Breast epithelium (tissue), 4 donors: ENCODE data around the gene OR6B1. TPM values are rescaled to one million over a fixed set of nuclear protein-coding genes. Genes with fewer than 3 reads are reported as not detected.

Experiments used
- DNase-seq, 2 donors: peaks; one replicate each; pipeline ENCODE4 v3.0.0-alpha.2; 2019; ENCODE audit warnings: low spot score in 2 of 2
- H3K27ac ChIP-seq, 2 donors: fragments of 200-600 bp; sonication (generic) in 1 of 2; one replicate each; pipeline ENCODE4 v1.5.1; 2016 to 2019; ENCODE audit warnings: mild to moderate bottlenecking in 1 of 2
- H3K27me3 ChIP-seq, 2 donors: fragments of 200-600 bp; sonication (generic) in 1 of 2; one replicate each; pipeline versions ENCODE4 v1.5.1 to v1.6.0; 2017 to 2019; ENCODE audit warnings: control low read depth in 1 of 2, mild to moderate bottlenecking in 1 of 2
- H3K36me3 ChIP-seq: fragments of 200-600 bp; one replicate; pipeline ENCODE4 v1.5.1; 2019
- H3K4me1 ChIP-seq, 2 donors: fragments of 200-600 bp; sonication (generic); one replicate each; pipeline ENCODE4 v1.5.1; 2016 to 2019; ENCODE audit warnings: control low read depth in 1 of 2
- H3K4me3 ChIP-seq, 3 donors: fragments of 200-600 bp; sonication (generic); 1 replicate in 2 of 3; 2 replicates in 1 of 3; pipeline ENCODE4 v1.5.1; 2016 to 2019; ENCODE audit warnings: mild to moderate bottlenecking in 3 of 3, moderate library complexity in 2 of 3
- H3K9me3 ChIP-seq, 2 donors: fragments of 200-600 bp; sonication (generic) in 1 of 2; one replicate each; pipeline ENCODE4 v1.5.1; 2016 to 2019; ENCODE audit warnings: control low read depth in 1 of 2
- CTCF ChIP-seq, 3 donors: fragments of 450-650 bp; IDR thresholded peaks; one replicate each; pipeline ENCODE4 v1.5.1; 2016 to 2017; ENCODE audit warnings: antibody characterized with exemption in 3 of 3, mild to moderate bottlenecking in 3 of 3, moderate library complexity in 3 of 3
- POLR2A ChIP-seq: fragments of 450-650 bp; IDR thresholded peaks from one replicate; pipeline ENCODE4 v1.6.1; 2016; ENCODE audit warnings: antibody characterized with exemption, mild to moderate bottlenecking, moderate library complexity
- POLR2AphosphoS5 ChIP-seq, 3 donors: sonication (generic); formaldehyde crosslinking; IDR thresholded peaks; one replicate each; pipeline ENCODE4 v1.6.1; 2017; ENCODE audit warnings: antibody characterized with exemption in 3 of 3
- intact Hi-C: fragments of 100-400 bp; cut with DNase I; formaldehyde crosslinking; loops from one replicate; pipeline ENCODE4 v1.15.1; 2023; ENCODE audit warnings: low total_unique reads
- total RNA-seq, 3 donors: library from RNA; depleted of rRNA; stranded (reverse); fragments of >200 nt; gene quantifications; one replicate each; pipeline ENCODE4 v1.1.0, GENCODE V29; 2016

The OR6B1 gene
- total RNA-seq, 3 donors from 2014 or later, result not detected

GRCh38 chr7:143975617-143976016 lies 24.5 kb upstream of the OR6B1 start:
- Histone ChIP-seq H3K36me3 (no peaks in the 10 kb centered on the region), H3K27ac (no peak overlapping the region), H3K9me3 (no peaks in the 10 kb centered on the region), H3K27me3 (no peaks in the 10 kb centered on the region), H3K4me3 (no peak overlapping the region), H3K4me1 (no peaks in the 10 kb centered on the region)
- TF ChIP-seq CTCF (IDR thresholded peaks at IDR 0.05), result no peak
- TF ChIP-seq POLR2AphosphoS5 (IDR thresholded peaks at IDR 0.05), result no peak
- TF ChIP-seq POLR2A, result no peak
- intact Hi-C loops, result no loop called here
- no peak for DNase-seq

- Histone ChIP-seq H3K36me3 (no peaks in the 10 kb centered on the region), H3K4me1 (no peaks in the 10 kb centered on the region), H3K9me3 (no peaks in the 10 kb centered on the region), H3K4me3 (no peak overlapping the region), H3K27me3 (no peaks in the 10 kb centered on the region), H3K27ac (no peak overlapping the region)
- TF ChIP-seq POLR2AphosphoS5 (IDR thresholded peaks at IDR 0.05) (no peak), POLR2A (no peak), CTCF (IDR thresholded peaks at IDR 0.05) (no peak)
- intact Hi-C loops, result no loop called here
- DNase-seq, result no peak
Measured at GRCh38 chr7:143978585-143978984, 21.5 kb upstream of the OR6B1 start.

DNA sequence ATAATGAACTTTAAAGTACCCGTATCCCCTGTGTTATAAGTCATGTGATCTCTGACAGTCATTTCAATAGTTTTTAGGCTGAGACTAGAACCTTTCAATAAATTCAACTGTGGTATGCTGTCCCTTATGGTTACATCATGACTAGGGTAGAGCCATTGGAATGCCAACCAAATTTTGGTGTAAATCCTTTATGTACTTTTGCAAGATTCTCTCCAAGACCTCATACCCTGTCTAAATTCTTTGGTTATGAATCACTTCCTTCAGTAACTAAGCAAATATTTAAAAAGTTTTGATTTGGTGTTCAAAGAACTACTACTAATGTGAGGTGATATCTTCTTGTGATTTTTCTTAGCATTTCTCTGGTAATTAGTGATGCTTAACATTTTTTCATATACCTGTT lies 20.8 kb upstream of the OR6B1 start:
- TF ChIP-seq POLR2AphosphoS5 (IDR thresholded peaks at IDR 0.05), result no peak
- TF ChIP-seq POLR2A, result no peak
- TF ChIP-seq CTCF (IDR thresholded peaks at IDR 0.05), result no peak
- DNase-seq, result no peak
- Histone ChIP-seq H3K9me3 (no peaks in the 10 kb centered on the region), H3K4me1 (no peaks in the 10 kb centered on the region), H3K27me3 (no peaks in the 10 kb centered on the region), H3K36me3 (no peaks in the 10 kb centered on the region), H3K4me3 (no peak overlapping the region), H3K27ac (no peak overlapping the region)
- intact Hi-C loops, result no loop called here

- H3K4me1 ChIP-seq, result no peaks in the 10 kb centered on the region
- no peak overlapping the region for H3K27ac ChIP-seq
- H3K36me3 ChIP-seq, result no peaks in the 10 kb centered on the region
- H3K9me3 ChIP-seq, result no peaks in the 10 kb centered on the region
- no peak overlapping the region for H3K4me3 ChIP-seq
- no peak for TF ChIP-seq POLR2AphosphoS5 (IDR thresholded peaks at IDR 0.05)
- no peak for TF ChIP-seq POLR2A
- no peak for TF ChIP-seq CTCF (IDR thresholded peaks at IDR 0.05)
- intact Hi-C loops, result no loop called here
- H3K27me3 ChIP-seq, result no peaks in the 10 kb centered on the region
- no peak for DNase-seq
Measured at GRCh38 chr7:143979998-143980397, 20.1 kb upstream of the OR6B1 start.

GRCh38 chr7:143980746-143981510 lies 19.2 kb upstream of the OR6B1 start:
- no peak for DNase-seq
- intact Hi-C loops, result no loop called here
- Histone ChIP-seq H3K9me3 (no peaks in the 10 kb centered on the region), H3K4me1 (no peaks in the 10 kb centered on the region), H3K27me3 (no peaks in the 10 kb centered on the region), H3K36me3 (no peaks in the 10 kb centered on the region), H3K27ac (no peak overlapping the region), H3K4me3 (no peak overlapping the region)
- TF ChIP-seq CTCF (IDR thresholded peaks at IDR 0.05), result no peak
- TF ChIP-seq POLR2AphosphoS5 (IDR thresholded peaks at IDR 0.05), result no peak
